Hippocampal formation (tissue), 2 donors: ENCODE measurements around the gene POMT1.
A peak's percentile ranks its signal among the peaks of the same experiment; 100 is the strongest.
"Not testable (repeated sequence)": the region's sequence is repeated elsewhere in the genome, so short reads cannot be mapped to it uniquely, and the experiment has no call there.

Experiments
- DNase-seq, 2 donors: peaks; one replicate each; lab custom pipeline; 2025; lab: John Stamatoyannopoulos, UW

Gene POMT1, protein sequence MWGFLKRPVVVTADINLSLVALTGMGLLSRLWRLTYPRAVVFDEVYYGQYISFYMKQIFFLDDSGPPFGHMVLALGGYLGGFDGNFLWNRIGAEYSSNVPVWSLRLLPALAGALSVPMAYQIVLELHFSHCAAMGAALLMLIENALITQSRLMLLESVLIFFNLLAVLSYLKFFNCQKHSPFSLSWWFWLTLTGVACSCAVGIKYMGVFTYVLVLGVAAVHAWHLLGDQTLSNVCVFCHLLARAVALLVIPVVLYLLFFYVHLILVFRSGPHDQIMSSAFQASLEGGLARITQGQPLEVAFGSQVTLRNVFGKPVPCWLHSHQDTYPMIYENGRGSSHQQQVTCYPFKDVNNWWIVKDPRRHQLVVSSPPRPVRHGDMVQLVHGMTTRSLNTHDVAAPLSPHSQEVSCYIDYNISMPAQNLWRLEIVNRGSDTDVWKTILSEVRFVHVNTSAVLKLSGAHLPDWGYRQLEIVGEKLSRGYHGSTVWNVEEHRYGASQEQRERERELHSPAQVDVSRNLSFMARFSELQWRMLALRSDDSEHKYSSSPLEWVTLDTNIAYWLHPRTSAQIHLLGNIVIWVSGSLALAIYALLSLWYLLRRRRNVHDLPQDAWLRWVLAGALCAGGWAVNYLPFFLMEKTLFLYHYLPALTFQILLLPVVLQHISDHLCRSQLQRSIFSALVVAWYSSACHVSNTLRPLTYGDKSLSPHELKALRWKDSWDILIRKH

DNA sequence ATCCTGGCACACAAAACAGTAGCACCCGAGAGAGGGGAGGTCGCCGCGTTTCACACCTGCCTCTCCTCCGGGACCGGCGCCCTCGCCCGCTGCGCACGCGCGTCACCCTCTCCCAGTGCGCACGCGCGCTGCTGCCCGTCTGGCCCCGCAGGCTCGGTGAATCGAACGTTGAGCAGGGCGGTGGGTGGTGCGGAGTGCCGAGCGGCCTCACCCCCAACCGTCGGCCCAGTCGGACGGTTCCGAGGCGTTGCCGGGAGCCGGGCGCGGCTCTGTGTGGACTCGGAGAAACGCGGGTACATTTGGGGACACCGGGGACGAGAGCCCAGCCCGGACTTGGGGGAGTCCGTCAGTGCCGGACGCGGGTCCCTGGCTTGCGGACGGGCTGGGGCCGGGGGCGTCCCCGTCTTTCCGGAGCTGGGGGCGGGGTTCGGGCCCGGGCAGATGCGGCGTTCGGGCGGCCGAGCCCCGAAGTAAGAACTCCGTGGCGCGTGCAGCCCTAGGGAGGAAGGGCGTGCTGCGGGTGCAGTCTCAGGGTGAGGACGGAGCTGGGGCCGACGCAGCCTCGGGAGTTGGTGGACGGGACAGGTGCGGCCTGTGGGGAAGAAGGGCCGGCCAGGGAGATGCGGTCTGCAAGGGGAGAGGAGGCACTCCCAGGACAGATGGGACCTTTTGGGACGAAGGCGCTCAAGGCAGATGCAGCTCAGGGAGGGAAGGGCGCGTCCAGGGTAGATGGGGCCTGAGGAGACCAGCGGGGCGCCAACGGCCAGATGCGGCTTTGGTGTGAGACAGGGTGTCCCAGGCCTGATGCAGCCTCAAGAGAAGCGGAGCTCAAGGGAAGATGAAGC lies at the start of gene POMT1:
POMT1 (plus strand) TSS at position 138 of the 845 bp plus-strand sequence. CDS start 1,301 bp downstream, outside the sequence.
- peak; percentile 78 to 81 for DNase-seq

DNA sequence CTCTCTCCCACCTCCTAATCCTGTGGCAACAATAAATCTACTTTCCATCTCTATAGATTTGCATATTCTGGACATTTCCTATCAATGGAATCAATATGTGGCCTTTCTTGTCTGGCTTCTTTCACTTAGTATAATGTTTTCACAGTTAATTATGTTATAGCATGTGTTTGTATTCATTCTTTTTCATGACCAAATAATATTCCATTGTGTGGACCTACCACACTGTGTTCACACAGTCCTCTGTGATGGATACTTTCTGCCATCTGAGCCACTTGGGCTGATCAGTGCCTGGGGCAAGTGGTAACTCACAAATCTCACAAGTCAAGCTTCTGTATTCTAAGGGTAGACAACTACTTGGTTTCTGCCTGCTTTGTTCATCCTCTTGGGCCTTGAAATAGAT lies 48.7 kb upstream of the POMT1 start:
- DNase-seq: no peak

DNA sequence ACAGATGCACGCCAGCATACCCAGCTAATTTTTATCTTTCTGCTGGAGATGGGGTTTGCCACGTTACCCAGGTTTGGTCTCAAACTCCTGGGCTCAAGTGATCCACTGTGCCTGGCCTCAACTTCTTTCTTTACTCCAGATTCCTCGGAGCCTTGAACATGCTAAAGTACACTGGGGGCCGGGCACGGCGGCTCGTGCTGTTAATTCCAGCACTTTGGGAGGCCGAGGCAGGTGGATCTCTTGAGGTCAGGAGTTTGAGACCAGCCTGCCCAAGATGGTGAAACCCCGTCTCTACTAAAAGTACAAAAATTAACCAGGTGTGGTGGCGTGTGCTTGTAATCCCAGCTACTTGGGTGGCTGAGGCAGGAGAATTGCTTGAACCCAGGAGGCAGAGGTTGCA lies 47.1 kb upstream of the POMT1 start:
- DNase-seq: not testable (repeated sequence)

DNA sequence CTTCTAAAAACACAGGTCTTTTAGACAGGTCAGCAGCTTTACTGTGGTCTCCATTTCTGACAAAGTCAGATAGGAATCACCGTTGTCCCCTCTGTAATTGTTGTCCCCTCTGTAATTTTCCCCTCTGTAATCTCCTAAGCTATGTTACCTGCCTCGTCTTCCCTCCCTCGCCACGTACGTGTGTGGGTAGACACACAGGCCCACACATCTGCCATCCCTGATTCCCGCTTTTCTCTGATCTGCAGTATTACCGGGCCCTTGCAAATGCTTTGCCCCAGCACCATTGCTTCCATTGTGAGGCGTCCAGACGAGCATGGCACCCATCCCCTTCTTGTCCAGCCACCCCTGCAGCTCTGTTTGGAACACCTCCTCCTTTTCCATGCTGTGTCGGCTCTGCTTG lies 45.0 kb upstream of the POMT1 start:
- no peak for DNase-seq

DNA sequence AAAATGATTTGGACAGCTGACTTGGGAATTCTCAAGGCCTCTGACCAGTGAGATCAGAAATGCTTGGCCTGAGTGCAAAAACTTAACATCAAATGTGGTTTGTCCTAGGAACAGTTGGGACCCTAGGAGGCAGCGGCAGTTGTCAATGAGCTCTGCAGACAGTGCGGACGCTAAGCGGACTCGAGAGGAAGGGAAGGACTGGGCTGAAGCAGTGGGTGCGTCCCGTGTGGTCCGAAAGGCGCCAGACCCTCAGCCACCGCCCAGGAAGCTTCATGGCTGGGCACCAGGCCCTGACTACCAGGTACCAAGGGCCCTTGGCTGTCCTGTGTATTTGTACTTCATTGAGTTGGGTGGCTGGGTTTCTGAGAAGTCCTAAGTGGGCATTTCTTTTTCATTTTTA lies 43.7 kb upstream of the POMT1 start:
- DNase-seq: no peak

DNA sequence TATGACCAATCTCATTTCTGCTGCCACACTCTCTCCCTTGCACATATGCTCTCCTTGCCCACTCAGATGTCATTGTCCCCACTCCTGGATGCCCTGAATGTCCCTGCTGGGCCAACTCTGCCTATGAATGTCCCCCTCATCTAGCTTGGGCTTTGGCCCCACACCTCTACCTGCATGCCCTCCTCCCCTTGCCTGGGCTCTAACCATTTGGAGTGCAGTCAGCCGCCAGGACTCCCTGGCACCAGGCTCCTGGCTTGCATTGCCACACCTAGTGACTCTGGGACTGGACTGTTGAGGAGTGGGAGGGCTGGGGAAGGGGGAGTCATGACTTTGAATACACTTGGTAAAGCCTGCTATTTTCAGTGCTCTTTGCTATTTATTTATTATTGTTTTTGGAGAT lies 41.6 kb upstream of the POMT1 start:
- DNase-seq: no peak

DNA sequence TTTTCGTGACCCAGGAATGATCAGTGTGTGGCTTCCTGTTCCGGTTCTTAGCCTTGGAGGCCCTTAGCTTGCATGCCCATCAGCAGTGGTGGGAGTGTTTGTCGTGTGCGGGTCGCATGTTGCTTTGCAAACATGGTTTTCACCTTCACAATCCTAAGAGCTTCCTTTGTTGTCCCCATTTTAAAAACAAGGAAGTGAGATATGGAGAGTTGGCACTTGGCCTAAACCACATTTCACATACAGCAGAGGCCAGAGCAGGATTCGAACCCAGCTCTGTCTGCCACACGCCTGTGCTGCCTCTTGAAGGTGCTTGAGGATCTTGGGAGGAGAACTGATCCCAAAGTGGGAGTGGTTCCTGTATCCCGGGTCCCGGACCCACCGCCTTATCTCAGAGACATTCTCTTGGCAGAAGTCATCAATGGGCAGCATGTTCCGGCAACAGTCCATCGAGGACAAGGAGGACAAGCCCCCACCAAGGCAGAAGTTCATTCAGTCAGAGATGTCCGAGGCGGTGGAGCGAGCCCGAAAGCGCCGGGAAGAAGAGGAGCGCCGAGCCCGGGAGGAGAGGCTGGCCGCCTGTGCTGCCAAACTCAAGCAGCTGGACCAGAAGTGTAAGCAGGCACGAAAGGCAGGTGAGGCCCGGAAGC lies 38.2 kb upstream of the POMT1 start:
- DNase-seq: no peak

DNA sequence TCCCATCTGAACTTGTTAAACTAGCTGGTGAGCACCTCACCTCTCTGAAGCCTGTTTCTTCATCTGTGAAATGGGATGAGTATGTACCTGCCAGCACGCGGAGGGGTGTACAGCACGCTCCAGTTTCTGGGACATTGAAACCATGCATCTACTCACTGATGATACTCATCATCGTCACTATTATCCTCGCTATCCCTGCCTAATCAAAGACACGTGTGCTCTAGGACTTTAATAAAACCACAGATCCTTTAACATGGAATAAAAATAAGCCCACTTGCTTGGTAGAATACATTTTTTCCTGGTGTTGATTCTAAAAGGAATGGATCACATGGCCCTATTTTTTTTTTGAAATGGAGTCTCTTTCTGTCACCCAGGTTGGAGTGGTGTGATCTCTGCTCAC lies 37.3 kb upstream of the POMT1 start:
- DNase-seq: no peak

DNA sequence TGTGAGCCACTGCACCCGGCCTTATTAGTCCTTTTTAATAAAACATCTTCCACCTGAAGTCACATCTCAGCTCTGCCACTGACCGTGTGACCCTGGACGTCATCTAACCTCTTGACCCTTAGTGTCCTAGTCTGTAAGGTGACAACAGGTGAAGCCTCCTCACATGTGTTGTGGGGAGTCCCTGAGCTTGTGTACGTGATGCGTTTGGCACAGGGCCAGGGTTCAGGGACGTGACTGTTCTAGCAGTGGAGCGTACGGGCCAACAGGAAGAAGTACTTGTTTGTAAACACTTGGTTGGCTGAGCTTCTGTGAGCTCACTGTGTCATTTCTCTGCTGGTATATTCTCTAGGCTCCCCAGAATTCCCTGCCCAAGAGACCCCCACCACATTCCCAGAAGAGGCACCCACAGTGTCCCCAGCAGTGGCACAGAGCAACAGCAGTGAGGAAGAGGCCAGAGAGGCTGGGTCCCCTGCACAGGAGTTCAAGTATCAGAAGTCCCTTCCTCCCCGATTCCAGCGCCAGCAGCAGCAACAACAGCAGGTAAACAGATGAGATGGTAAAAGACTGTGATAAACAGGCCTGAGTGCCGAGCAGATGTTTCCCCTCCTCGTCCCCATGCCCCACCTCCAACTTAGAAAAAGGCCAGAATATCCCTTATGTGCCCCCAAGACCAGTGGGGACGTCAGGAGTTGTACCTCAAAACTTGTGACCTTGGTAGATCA lies 35.3 kb upstream of the POMT1 start:
- DNase-seq: no peak

DNA sequence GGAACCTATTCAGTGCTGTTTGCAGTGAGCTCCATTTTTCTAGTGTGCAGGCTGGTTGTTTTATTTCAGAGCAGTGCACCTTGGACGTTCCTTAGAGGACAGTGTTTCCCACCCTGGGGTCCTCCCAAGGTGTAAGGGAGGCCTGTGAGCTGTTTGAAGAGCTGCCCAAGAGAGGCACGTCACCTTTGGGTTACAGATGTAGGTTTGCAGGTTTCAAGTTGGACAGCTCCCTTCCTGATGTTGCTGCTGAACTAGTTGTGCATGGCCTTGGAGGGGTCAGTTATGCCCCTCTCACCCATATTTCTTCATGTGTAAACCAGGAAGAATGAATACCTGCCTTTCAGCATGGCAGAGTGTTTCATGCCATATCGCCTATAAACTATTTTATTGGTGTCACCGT lies 34.7 kb upstream of the POMT1 start:
- no peak for DNase-seq

DNA sequence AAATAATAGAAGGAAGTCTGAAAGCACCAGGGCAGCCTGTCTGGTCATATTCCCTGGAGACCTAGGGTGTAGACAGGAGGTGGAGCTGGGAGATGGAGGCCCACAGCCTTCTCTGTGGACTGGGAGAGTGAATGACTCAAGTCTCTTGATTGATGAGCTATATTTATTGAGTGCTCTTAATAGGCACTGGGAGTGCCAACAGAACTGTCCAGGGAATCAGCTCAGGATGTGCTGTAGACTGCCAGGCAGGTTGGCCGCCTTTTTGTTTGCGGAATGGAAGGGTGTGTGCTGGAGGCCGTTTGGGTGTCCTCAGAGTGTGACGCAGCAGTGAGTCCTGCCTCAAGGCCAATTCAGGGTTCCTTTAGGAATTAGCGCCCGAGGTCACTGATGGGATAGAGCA lies 33.4 kb upstream of the POMT1 start:
- DNase-seq: no peak

DNA sequence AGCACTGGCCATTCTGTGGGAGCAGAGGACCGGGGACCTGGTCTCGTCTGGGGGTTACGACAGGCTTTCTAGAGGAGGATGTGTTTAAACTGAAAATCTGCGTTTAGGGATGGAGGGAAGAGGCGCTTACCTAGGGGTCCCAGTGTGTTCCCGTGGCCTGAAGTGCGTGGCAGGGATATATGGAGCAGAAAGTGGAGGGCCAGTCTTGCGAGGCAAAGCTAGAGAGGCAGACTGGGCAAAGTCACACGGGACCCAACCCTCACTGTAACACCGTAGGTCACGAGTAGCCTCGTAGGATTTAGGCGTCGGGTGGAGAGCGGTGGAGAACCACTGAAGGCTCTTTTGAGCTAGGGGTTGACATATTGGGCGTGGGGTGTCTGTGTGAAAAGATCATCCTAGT lies 32.8 kb upstream of the POMT1 start:
- no peak for DNase-seq

DNA sequence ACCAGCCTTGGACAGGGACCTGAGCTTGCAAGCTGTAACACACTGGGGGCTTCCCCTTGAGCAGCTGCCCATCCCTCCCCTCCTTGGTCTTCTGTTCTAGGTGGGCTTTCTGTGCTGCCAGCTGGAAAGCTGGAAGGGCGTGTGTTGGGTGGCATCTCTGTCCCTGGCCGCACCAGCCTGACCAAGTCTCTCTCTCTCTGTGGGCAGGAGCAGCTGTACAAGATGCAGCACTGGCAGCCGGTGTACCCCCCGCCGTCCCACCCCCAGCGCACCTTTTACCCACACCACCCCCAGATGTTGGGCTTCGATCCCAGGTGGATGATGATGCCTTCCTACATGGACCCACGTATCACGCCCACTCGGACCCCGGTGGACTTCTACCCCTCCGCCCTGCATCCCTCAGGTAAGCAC lies 32.1 kb upstream of the POMT1 start:
- DNase-seq: no peak

DNA sequence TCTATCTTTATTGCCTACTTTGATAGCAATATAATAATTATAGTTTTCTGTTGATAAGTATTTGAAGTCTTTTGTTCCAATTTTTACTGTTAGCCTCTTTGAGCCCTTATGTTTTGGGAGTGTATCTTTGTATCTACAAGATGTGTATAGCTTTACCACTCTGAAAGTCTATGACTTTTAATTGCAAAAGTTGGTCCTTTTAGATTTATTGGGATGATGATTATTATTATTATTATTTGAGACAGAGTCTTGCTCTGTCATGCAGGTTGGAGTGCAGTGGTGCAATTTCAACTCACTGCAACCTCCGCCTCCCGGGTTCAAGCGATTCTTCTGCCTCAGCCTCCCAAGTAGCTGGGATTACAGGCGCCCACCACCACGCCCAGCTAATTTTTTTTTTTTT lies 30.6 kb upstream of the POMT1 start:
- not testable (repeated sequence) for DNase-seq

DNA sequence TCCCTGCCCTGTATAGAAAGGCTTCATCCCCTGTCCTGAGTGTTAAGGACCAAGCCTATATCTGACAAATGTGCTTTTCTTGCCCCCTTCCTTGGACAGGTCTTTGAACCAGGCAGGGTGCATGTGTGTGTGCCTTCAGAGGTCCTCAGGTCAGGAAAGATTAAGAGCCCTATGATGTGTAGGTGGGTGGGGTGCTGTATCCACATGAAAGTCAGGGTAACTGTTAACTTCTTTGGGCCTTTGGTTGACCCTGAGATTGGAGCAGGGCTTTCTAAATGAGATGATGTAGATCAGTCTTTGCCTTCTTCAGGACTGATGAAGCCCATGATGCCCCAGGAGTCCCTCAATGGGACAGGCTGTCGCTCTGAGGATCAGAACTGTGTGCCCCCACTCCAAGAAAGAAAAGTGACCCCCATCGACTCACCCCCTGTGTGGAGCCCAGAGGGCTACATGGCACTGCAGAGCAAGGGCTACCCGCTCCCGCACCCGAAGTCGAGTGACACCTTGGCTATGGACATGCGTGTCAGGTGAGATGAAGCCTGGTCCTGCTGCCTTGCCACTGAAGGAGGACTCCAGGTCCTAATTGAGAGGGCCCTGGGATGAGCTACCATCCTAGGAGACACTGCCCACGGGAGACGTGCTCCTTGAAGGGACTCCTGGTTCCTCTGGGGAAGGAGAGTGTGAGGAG lies 29.4 kb upstream of the POMT1 start:
- DNase-seq: no peak

DNA sequence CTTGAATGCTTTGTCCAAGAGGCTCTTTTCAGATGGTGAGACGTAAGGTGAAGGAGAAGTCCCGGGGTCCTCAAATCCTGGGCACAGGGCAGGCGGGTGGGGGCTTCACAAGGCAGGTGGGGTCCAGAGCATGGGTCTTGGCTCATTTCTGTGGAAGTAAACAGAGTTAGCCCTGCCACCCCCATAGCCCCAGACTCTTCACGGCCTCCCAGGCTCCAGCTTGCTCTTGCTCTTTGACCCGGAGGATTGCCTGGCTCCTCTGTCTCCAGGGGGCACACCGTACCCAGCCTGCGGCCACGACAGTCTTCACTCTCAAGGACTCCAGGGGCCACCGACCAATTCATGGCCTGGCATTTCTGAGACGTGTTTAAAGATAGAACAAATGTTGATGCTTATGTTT lies 28.8 kb upstream of the POMT1 start:
- DNase-seq: no peak

DNA sequence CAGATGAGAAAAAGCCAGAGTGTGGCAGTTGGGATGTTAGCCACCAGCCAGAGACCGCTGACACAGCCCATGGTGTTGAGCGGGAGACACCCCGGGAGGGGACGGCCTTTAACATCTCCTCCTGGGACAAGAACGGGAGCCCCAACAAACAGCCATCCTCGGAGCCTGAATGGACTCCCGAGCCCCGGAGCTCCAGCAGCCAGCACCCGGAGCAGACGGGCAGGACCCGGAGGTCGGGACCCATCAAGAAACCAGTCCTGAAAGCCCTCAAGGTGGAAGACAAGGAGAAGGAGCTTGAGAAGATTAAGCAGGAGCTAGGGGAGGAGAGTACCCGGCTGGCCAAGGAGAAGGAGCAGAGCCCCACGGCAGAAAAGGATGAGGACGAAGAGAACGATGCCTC lies 28.0 kb upstream of the POMT1 start:
- no peak for DNase-seq

DNA sequence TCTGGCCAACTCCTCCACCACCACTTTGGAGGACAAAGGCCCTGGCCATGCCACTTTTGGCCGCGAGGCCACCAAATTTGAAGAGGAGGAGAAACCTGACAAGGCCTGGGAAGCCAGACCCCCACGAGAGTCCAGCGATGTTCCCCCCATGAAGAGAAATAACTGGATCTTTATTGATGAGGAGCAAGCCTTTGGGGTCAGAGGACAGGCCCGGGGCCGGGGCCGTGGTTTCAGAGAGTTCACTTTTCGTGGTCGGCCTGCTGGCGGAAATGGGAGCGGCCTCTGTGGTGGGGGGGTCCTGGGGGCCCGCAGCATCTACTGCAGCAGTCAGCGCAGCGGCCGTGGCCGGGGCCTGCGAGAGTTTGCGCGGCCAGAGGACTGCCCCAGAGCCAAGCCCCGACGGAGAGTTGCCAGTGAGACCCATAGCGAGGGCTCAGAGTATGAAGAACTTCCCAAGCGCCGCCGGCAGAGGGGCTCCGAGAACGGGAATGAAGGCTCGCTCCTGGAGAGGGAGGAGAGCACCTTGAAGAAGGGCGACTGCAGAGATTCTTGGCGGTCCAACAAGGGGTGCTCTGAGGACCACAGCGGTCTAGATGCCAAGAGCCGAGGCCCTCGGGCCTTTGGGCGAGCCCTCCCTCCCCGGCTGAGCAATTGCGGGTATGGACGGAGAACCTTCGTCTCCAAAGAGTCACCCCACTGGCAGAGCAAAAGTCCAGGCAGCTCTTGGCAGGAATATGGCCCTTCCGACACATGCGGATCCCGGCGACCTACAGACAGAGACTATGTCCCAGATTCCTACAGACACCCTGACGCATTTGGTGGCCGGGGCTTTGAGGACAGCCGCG lies 27.4 kb upstream of the POMT1 start:
- no peak for DNase-seq

DNA sequence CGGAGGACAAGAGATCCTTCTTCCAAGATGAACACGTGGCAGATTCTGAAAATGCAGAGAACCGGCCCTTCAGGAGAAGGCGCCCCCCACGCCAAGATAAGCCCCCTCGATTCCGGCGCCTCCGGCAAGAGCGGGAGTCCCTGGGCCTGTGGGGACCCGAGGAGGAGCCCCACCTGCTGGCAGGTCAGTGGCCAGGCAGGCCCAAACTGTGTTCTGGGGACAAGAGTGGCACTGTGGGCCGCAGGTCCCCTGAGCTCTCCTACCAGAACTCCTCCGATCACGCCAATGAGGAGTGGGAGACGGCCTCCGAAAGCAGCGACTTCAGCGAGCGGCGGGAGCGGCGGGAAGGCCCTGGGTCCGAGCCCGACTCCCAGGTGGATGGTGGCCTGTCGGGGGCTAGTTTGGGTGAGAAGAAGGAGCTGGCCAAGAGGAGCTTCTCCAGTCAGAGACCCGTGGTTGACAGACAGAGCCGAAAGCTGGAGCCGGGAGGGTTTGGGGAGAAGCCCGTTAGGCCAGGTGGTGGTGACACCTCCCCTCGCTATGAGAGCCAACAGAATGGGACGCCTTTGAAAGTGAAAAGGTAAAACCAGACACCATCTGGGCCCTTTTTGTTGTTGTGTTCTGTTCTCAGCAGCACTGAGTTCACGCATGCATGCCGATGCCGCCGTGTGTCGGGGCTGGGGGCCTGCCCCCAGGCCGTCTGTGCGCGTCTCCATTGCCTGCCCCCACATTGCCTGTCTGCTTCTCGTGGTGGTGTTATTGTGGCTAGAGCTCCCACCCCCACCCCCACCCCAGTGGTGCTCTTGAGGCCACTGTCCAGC lies 26.6 kb upstream of the POMT1 start:
- DNase-seq: no peak
